Measurements from ENCODE around the gene VSTM4.

Gene VSTM4

GRCh38 chr10:49010295-49010694, 105.0 kb downstream of the VSTM4 start:
- Mint-ChIP-seq H3K4me1 (no peaks in the 10 kb centered on the region), H3K4me3 (no peak overlapping the region), H3K27me3 (peaks cover 8% of the 10 kb centered on the region), H3K27ac (peak overlapping the region in 1 of 2 donors; percentile 26), H3K9me3 (no peaks in the 10 kb centered on the region)
- DNase-seq (no peak), ATAC-seq (no peak)

- H3K27me3 Mint-ChIP-seq = peaks cover 2% of the 10 kb centered on the region
- no peaks in the 10 kb centered on the region for H3K9me3 Mint-ChIP-seq
- H3K4me3 Mint-ChIP-seq = no peak overlapping the region
- no peak for ATAC-seq
- no peak for DNase-seq
- no peaks in the 10 kb centered on the region for H3K4me1 Mint-ChIP-seq
- H3K27ac Mint-ChIP-seq = no peak overlapping the region
These were observed 105.9 kb downstream of the VSTM4 start for GRCh38 chr10:49009199-49009979.

- DNase-seq = no peak
- H3K4me1 Mint-ChIP-seq = no peaks in the 10 kb centered on the region
- H3K4me3 Mint-ChIP-seq = no peak overlapping the region
- no peak for ATAC-seq
- no peaks in the 10 kb centered on the region for H3K27me3 Mint-ChIP-seq
- no peak overlapping the region for H3K27ac Mint-ChIP-seq
- no peaks in the 10 kb centered on the region for H3K9me3 Mint-ChIP-seq
These were observed 106.7 kb downstream of the VSTM4 start for GRCh38 chr10:49008505-49009198.

GRCh38 chr10:49008091-49008490, 107.2 kb downstream of the VSTM4 start:
- ATAC-seq = no peak
- Mint-ChIP-seq H3K4me1 (no peaks in the 10 kb centered on the region), H3K4me3 (no peak overlapping the region), H3K9me3 (no peaks in the 10 kb centered on the region), H3K27me3 (no peaks in the 10 kb centered on the region), H3K27ac (no peak overlapping the region)
- DNase-seq = no peak

DNA sequence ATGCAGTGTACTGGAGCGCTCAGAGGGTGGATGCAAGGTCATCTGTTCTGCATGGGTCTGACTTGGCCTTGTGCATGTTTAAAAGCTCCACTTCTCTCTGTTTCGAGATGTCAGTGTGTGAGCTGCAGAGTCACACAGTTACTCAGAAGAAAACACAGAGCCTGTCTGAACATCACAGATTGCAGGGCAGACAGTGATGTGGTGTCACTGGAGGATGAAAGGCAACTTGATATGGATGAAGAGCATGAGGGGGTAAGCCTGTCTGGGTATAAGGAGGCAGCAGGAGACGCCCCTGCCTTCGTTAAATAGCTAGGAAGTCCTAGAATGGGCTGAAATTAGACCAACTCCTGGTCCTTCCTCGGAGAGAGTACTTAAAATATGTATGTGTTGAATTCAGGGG, 108.2 kb downstream of the VSTM4 start:
- DNase-seq = no peak
- no peak overlapping the region for H3K27ac Mint-ChIP-seq
- no peaks in the 10 kb centered on the region for H3K27me3 Mint-ChIP-seq
- H3K4me1 Mint-ChIP-seq = no peaks in the 10 kb centered on the region
- no peak overlapping the region for H3K4me3 Mint-ChIP-seq
- no peak for ATAC-seq
- H3K9me3 Mint-ChIP-seq = no peaks in the 10 kb centered on the region

DNA sequence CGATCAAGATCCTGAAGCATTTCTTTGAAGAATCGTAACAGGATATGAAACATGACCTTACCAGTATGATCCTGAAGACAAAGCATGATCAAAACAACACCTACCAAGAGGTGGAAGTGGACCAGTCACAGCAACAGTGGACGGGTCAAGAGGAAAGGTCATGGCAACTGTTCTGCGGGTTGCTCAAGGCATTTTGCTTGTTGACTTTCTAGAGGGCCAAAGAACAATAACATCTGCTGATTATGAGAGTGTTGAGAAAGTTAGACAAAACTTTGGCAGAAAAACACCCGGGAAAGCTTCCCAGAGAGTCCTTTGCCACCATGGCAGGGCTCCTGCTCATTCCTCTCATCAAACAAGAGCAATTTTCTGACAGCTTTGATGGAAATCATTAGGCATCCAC, 110.1 kb downstream of the VSTM4 start:
- Mint-ChIP-seq H3K4me1 (no peaks in the 10 kb centered on the region), H3K27ac (no peak overlapping the region), H3K4me3 (no peak overlapping the region), H3K27me3 (no peaks in the 10 kb centered on the region), H3K9me3 (no peaks in the 10 kb centered on the region)
- DNase-seq = no peak
- ATAC-seq = no peak

- Mint-ChIP-seq H3K4me3 (no peak overlapping the region), H3K9me3 (no peaks in the 10 kb centered on the region), H3K4me1 (no peaks in the 10 kb centered on the region), H3K27ac (no peak overlapping the region), H3K27me3 (peaks cover 7% of the 10 kb centered on the region)
- DNase-seq = no peak
- no peak for ATAC-seq
These were observed 113.3 kb downstream of the VSTM4 start for GRCh38 chr10:49001870-49002672.

DNA sequence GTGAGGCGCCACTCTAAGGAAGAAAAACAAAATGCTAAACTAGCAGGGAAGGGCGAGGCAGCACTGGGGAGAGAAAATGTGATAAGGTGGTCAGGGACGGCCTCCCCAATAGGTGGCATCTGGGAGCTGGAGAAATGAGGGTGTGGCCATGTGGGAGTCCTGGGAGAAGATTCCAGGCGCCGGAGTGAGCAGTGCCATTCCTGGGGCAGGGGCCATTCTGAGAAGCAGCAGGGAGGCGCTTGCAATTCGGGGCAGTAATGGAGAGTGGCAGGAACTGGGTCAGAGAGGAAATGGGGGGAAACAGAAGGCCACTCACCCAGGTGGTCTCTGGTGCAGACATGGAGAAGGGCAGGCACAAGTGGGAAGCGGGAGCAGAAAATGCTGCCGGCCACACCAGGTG, 113.9 kb downstream of the VSTM4 start:
- DNase-seq = no peak
- peaks cover 7% of the 10 kb centered on the region for H3K27me3 Mint-ChIP-seq
- H3K4me1 Mint-ChIP-seq = no peaks in the 10 kb centered on the region
- H3K4me3 Mint-ChIP-seq = no peak overlapping the region
- no peaks in the 10 kb centered on the region for H3K9me3 Mint-ChIP-seq
- peak overlapping the region in 1 of 2 donors; percentile 16 for H3K27ac Mint-ChIP-seq
- ATAC-seq = no peak

- DNase-seq (no peak), ATAC-seq (peak; percentile 12)
- H3K4me1 Mint-ChIP-seq = no peaks in the 10 kb centered on the region
- H3K9me3 Mint-ChIP-seq = no peaks in the 10 kb centered on the region
- H3K27me3 Mint-ChIP-seq = peaks cover 7% of the 10 kb centered on the region
- no peak overlapping the region for H3K27ac Mint-ChIP-seq
- H3K4me3 Mint-ChIP-seq = no peak overlapping the region
These were observed 114.6 kb downstream of the VSTM4 start for GRCh38 chr10:49000437-49001398.

DNA sequence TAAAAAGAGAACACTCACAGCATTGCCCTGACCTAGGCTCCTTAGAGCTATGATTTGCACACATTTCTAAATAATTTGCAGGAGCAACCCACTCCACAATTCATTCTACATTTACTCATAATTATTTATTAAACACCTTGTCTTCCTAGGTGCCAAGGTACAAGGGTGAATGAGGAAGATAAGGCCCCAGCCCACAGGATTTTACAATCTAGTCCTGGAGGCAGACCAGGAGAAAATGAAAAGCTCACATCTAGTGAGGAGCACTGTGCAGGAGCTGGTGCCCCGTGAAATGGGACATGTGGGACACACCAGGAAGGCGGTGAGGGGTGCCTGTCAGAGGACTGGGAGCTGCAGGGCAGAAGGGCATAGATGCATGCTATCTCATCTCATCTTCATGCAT, 116.0 kb downstream of the VSTM4 start:
- Mint-ChIP-seq H3K27ac (no peak overlapping the region), H3K9me3 (no peaks in the 10 kb centered on the region), H3K27me3 (peaks cover 7% of the 10 kb centered on the region), H3K4me3 (no peak overlapping the region), H3K4me1 (no peaks in the 10 kb centered on the region)
- ATAC-seq = no peak
- no peak for DNase-seq

GRCh38 chr10:48996329-48996728, 119.0 kb downstream of the VSTM4 start:
- ATAC-seq = no peak
- Mint-ChIP-seq H3K27ac (peak overlapping the region in 1 of 2 donors; percentile 27), H3K27me3 (peaks cover 7% of the 10 kb centered on the region), H3K9me3 (no peaks in the 10 kb centered on the region), H3K4me1 (no peaks in the 10 kb centered on the region), H3K4me3 (no peak overlapping the region)
- DNase-seq = no peak

GRCh38 chr10:48993627-48994026, 121.7 kb downstream of the VSTM4 start:
- H3K4me1 Mint-ChIP-seq = no peaks in the 10 kb centered on the region
- ATAC-seq (no peak), DNase-seq (no peak)
- H3K27ac Mint-ChIP-seq = no peak overlapping the region
- H3K27me3 Mint-ChIP-seq = peaks cover 5% of the 10 kb centered on the region
- H3K4me3 Mint-ChIP-seq = no peak overlapping the region
- no peaks in the 10 kb centered on the region for H3K9me3 Mint-ChIP-seq

GRCh38 chr10:48990226-48990625, 125.1 kb downstream of the VSTM4 start:
- H3K27me3 Mint-ChIP-seq = no peaks in the 10 kb centered on the region
- H3K27ac Mint-ChIP-seq = no peak overlapping the region
- H3K4me3 Mint-ChIP-seq = no peak overlapping the region
- no peaks in the 10 kb centered on the region for H3K9me3 Mint-ChIP-seq
- no peaks in the 10 kb centered on the region for H3K4me1 Mint-ChIP-seq
- DNase-seq = no peak
- no peak for ATAC-seq

GRCh38 chr10:48985621-48986158, 129.6 kb downstream of the VSTM4 start:
- Mint-ChIP-seq H3K27me3 (no peaks in the 10 kb centered on the region), H3K9me3 (no peaks in the 10 kb centered on the region), H3K27ac (no peak overlapping the region), H3K4me1 (no peaks in the 10 kb centered on the region), H3K4me3 (no peak overlapping the region)
- ATAC-seq (peak; percentile 24), DNase-seq (no peak)
